HPDE6-E6E7 (cell line): ENCODE measurements around the gene MTR.
"Not testable (repeated sequence)": the region's sequence is repeated elsewhere in the genome, so short reads cannot be mapped to it uniquely, and the experiment has no call there.

Experiments
- DNase-seq: peaks from one replicate; pipeline ENCODE4 v3.0.0; 2011; ENCODE audit warnings: missing footprints; ENCODE audit errors: extremely low spot score

Gene MTR

DNA sequence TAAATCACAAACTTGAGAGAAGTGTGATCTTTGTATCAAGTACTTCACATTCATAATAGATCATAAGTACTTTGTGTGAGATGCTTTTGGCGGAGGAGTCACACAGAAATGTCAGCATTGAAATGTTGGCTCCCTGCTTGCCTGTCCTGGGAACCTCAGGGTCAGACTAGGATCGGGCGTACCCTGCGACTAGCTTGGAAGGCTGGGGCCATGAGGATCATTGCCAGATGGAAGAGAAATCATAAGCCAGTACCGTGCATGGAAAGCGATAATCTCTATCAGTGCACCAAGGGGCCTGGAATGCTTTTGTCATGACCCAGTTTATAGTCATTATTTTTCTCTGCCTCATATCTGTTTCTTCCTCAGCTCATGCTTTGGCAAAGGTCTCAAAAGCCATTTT, 35.5 kb downstream of the MTR start:
- DNase-seq, result no peak

DNA sequence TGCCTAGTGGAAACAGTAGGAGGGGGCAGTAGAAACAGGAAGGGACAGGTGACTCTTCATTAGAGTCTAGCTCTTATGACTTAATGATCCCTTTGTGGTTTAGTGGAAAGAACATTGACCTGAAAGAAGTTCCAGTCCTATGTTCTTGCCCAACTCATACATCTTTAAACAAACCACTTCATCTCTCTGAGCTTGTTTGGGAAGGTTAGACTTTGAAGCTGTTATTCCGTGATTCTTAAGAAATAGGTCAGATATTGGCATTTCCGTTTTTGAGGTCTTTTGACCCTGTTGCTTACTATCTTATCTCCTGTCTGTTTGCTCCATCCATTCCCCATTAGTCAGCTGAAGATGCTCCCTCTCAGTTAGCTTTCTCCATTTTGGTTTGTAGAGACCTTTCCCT, 38.5 kb downstream of the MTR start:
- no peak for DNase-seq

DNA sequence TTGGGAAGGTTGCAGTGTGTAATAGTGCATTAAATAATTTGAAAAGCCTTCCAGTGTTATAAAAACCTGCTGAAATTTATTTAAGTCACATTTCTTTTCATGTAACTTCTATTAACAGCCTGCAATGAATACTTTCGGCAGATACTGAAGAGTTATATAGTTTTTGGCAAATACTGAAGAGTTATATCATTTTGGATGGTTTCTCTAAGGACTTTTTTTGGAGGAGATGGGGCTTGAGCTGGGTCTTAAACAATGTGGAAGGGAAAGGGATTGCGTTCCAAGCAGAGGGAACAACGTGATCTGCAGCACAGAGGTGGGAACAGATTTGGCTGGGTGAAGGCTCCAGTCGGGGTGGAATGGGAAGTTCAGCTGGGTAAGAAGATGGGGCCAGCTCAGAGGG, 39.8 kb downstream of the MTR start:
- DNase-seq, result no peak

DNA sequence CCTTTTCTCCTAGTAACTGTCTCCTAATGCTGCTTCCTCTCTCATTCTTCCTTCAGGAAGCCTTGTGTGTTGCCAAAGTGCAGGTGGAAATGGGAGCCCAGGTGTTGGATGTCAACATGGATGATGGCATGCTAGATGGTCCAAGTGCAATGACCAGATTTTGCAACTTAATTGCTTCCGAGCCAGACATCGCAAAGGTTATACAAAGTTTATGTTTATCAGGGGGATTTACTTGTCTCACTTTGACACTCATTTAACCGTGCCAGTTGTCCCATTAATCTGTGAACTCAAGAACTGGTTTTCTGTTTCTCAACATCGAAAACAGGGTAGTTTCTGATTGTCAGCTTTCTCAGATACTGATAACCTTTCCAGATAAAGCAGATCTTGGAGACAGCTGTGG, 40.4 kb downstream of the MTR start:
- DNase-seq, result no peak

DNA sequence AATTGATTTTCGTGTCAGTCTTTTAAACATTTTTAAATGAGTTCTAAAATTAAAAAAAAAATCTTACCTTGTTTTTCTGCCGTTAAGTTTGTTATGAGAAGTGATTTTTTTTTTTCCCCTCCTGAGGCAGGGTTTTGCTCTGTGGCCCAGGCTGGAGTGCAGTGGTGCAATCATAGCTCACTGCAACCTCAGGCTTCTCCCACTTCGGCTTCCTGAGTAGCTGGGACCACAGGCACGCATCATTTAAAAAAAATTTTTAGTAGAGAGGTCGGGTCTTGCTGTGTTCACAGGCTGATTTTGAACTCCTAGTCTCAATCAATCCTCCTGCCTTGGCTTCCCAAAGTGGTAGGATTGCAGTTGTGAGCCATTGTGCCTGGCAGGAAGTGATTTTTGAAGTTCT, 41.1 kb downstream of the MTR start:
- DNase-seq, result no peak

DNA sequence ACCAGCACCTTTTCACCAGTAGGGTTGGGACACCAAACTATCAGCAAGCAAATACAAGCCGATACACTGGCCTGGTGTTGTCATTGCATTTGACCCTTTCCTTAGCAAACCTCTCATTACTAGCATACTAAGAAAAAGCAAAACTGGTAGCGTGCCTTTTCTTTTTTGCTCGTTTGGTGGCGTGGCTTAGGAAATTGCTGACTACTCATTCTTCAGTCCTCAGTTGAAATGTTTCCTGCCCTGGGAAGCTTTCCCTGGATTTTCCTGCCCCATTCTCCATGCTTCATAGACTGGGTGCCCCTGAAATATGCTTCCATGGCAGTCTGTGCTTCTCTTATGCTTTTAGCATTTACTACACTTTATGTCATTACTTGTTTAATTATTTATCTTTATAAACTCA, 42.0 kb downstream of the MTR start:
- DNase-seq, result no peak

DNA sequence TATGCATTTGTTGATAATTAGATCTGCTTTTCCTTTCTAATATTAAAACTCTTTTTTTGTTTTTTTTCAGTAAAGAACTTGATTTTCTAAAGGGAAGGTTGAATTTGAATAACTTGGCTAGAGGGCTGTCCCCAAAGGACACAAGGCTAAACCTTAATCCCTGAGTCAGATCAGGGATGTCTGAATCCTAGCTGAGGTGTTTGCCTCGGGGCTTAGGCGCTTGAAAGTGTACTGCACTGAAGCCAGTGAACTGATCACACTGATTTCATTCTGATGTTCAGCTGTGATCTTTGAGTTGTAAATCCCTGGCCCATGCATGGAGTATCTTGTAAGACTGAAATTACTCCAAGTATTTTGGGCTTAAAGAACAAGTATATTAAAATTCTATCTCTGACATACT, 42.8 kb downstream of the MTR start:
- DNase-seq, result no peak

DNA sequence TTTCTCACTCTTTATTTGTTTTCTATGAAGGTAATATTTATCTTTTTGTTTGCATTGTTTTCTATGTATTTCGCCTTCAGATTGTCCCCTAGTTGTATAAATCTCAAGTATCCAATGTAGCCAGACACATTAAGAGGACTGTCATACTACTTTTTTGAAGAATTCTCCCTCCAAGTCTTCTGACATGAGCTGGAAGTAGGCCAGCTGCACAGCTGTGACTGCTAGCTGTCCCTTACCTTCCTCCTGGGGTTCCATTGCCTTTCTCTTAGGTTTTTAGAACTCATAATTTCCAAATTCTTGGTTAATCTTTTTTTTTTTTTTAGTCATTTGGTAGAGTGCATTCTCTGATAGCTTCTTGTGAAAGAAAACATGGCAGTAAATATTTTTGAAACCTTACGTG, 46.2 kb downstream of the MTR start:
- DNase-seq, result no peak

DNA sequence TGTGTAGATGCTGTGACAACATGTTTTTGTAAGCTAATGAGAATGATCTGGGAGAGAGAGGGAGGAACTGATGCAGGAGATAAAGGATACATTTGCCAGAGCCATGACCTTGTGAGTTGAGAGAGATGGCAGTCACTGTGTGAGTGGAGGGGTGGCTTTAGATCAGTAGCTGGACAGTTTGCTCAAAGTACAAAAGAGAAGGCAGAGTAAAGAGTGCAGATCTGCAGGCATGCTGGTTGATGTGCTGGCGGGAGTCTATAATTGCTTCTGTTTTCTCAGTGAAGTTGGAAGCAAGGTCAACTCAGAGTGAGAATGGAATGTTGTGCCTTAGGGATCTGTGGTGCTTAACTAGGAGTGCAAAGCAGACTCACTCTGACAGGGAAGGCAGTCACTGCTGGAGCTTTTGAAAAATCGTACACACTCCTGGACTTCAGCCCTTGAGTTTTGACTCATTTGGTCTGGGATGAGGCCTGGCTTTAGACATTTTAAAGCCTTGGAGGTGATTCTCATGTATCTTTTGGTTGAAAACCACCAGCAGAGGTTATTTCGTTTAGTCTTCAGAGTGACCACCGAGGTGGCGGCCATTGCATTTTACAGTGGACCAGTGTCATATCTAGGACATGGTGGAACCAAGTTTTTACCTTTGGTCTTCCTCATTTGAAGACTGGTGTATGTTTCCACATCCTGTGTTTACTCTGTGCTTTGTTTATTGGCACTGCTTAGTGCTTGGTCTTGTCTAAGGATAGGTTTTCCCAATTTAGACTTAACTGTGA, 49.6 kb downstream of the MTR start:
- DNase-seq, result no peak

DNA sequence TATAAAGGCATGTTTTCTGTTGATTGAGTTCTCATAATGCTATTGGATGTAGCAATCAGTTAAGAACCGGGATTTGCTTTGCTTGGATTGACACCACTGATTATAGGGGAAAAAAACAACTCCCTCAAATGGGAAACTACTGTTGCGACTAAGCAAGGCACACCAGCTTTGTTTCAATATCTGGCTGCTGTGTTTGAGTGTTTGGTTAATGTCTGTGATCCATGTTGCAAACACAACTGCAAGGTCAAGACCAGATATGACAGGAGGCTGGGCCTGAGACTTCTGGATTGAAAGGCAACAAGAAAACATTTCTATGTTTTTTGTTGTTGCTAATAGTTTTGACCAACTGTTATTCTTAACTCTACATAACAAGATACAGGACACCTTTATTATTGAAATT, 50.7 kb downstream of the MTR start:
- DNase-seq, result no peak

DNA sequence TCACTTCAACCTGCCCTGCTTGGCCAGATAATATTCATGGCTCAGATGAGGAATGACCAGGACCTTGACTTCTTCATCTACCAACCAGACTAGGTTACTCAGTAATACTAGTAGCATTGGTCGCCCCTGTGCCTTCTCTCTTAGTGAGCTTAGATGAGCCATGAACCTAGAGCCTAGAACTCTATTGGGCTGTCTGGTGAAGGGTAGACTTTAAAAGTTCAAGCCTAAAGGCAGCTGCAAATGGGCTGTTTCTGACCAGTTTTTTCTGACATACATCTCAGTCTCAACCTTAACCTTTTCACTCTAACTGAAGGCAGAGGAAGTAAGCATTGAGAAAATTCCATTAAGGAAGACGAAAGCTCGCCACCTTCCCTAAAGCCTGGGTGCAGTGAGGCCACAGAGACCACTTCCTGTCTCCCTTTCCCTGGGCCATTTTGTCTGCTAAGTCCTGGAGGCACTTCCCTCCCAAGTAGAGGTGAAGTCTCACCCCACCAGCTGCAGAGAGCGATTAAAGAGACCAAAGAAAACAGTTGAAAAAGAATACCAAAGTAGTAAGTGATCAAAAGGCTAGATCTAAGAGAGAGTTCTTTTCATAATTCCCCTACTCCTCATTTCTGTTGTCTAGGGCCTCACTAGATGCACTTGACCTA, 53.3 kb downstream of the MTR start:
- DNase-seq, result no peak

DNA sequence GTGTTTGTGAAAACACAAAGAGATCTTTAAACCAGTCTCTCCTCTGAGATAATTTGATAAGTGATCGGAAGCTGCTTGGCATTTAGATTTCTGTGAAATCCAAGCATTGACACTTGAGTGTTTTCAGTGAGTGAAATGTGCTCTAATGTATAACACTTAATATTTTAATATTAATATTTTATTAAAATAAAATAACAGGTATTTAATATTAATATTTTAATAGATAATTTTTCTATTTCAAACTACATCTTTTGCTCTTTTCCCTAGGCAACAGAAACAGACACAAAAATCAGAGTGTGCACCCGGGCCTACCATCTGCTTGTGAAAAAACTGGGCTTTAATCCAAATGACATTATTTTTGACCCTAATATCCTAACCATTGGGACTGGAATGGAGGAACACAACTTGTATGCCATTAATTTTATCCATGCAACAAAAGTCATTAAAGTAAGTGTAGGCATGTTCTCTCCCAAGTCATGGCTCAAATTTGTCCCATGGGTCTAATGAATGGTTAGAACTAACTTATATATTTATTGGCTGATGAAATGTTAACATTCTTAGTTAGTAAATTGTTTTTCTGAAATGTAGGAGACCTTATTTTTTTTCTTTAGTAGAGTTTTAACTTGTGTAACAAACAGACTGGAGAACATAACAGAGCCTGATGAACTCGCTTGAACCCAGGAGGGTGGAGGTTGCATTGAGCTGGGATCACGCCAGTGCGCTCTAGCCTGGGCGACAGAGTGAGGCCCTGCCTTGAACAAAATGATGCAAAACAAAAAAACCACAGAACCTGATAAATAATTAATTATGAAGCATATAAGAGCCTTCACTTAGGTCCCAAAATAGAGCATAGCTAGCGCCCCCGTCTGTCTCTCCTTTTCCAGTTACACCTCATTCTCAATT, 55.2 kb downstream of the MTR start:
- DNase-seq, result no peak

DNA sequence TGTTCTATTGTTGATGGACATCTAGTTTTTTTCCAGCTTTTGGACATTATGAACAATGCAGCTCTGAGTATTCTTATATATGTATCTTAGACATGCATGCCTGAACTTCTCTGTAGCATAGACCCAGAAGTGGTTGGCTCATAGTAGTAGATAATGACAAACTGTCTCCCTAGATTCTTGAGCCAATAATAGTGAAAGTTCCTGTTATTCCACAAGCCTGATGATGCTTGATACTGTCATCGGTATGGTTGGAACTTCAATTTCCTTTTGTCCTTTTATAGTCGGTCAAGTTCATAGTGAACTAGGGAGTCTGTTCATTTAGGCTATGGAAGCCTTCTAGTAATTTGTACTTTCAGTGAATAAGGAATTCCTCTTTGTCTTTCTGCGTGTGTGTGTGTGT, 56.8 kb downstream of the MTR start:
- DNase-seq, result no peak

DNA sequence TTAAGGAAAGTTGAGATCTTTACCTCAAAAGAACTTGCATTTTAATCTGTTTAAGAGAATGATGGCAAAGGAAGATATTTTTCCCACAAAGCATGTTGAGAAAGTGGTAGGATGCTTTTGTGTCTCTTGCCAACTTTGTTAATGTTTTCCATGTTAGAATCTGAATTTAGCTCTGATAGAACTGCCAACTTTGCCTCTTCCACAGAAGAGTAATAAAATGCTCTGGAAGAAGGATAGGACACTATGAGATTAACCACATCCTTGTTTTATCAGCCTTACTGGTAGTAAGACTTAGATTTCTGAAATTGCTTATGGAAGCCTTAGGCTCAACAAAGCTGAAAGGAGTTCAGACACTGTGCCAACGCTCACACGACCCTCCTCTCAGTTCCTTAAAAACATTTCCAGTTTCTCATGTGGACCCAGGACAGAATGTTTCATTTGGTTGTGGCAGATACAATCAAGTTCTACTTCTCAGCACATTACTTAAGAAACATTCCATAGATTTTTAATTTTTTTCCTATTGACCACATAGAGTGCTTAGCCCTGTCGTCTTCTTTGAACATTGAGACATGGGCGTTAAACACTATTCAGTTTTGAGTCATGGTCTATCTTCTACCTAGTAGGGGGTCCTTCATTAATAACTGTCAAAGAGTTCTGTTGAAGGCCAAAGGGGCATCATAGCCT, 59.0 kb downstream of the MTR start:
- no peak for DNase-seq

DNA sequence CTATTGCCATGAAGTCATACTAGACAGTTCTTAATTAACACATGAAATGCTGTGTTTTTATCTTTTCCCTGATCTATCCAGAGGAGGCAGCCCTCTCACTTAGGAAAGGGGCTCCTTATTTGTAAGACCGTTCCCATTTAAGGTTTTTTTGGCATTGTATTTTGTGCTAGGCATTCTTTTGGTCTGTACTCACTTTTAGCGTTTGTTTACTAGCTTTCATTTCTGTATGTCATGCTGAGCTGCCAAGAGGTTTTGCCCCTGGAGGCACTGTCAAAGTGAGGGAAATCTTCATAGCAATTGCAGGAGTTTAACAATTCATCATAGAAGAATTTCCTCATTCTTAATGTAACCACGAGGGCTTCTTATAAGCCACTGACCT, 59.5 kb downstream of the MTR start:
- DNase-seq, result peak; percentile 54

DNA sequence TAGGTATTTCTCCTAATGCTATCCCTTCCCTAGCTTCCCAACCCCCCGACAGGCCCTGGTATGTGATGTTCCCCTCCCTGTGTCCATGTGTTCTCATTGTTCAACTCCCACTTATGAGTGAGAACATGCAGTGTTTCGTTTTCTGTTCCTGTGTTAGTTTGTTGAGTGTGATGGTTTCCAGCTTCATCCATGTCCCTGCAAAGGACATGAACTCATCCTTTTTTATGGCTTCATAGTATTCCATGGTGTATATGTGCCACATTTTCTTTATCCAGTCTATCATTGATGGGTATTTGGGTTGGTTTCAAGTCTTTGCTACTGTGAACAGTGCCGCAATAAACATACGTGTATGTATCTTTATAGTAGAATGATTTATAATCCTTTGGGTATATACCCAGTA, 61.6 kb downstream of the MTR start:
- not testable (repeated sequence) for DNase-seq

DNA sequence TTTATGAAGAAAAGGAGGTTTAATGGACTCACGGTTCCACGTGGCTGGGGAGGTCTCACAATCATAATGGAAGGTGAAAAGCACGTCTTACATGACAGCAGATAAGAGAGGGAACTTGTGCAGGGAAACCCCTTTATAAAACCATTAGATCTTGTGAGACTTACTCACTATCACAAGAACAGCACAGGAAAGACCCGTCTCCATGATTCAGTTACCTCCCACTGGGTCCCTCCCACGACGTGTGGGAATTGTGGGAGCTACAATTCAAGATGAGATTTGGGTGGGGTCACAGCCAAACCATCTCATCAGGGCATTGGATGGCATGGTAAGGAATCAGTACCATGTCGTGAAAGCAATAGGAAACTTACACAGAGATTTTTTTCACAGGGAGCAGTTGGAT, 63.1 kb downstream of the MTR start:
- DNase-seq, result no peak

DNA sequence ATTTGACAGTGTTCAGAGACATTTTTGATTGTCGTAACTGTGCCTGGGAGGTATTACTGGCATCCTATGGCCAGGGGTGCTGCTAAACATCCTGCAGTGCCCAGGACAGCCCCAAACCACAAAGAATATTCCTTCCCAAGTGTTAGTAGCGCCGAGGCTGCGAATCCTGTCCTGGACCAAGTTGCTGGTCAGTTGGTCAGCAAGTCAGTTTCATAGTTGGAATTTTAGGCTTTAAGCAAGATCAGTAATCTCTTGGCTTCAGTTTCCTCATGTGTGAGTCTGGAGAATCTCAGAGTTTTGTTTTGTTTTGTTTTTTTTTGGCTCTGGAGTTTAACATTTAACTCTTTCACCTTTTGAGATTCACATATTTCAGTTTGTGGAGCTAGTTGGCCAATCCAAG, 65.0 kb downstream of the MTR start:
- DNase-seq, result no peak

DNA sequence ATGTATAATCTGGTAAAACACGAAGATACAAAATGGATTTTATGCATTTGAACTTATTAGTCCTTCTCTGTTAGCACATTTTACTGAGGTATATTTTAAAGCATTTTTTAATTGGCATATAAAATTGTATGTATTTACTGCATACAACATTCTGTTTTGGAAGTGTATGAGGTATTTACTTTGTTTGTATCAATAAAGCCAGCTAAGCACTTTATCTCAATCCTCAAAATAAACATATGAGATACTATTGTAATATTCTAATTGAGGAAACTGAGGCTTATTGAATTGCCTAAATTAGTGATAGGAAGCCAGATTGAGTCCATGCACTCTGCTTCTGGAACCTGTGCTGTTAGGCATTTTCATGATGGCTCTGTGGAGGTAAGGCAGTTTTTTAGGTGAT, 65.6 kb downstream of the MTR start:
- DNase-seq, result no peak

DNA sequence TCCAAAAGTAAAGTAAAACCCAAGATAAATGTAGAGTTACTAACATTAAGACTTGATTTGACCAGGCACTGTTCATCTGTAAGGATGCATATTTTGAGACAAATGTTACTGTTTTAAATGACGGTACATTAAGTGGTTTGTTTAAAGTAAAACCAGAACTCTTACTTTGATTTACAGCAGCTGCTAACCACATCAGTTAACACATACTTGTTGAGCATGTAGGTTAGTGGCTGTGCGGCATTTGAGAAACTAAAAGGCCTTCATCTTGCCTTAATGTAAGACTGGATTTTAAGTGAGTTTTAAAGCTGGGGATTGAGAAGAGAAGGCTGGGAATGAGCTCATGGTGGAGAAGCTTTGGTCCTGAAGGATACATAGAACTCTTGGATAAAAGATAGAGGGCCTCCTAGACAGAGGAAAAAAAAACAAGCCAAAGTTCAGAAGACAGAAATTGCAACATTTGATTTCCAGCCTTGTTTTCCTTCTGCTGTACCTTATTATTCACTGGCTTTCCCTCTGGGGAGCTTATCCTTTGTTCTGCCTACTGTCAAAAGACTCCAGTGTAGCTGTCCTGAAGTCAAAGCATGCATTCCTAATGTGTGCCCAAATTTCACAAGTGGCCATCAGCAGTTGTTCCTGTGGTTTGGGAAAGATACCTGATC, 66.6 kb downstream of the MTR start:
- no peak for DNase-seq

DNA sequence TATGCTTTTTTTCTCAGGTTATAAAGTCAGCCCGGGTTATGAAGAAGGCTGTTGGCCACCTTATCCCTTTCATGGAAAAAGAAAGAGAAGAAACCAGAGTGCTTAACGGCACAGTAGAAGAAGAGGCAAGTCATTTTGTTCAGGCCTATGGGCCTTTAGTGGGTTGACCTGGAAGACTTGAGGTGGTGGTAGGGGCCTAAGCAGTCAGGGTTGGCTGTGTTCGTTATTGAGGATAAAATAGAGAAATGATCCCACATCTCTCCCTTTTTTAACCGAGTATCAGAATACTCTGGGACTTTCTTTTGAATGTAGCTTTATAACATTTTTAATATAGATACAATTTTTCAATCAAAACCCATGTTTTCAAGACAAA, 67.1 kb downstream of the MTR start:
- no peak for DNase-seq
